Right lung (tissue), 5 donors: ENCODE measurements around the gene HSD11B2. TPM values are rescaled to one million over a fixed set of nuclear protein-coding genes. Genes with fewer than 3 reads are reported as not detected.

ENCODE experiments used
- DNase-seq, 2 donors: peaks; one replicate each; pipeline ENCODE4 v3.0.0-alpha.2; 2013
- polyA plus RNA-seq, 5 donors: library from polyadenylated mRNA; unstranded; fragments of 120-200 nt; gene quantifications; one replicate each; pipeline versions ENCODE4 v1.2.1 to v1.2.3, GENCODE V29; 2013; ENCODE audit warnings: inconsistent platforms in 1 of 5, low replicate concordance in 1 of 5; ENCODE audit not compliant: insufficient read length in 5 of 5, insufficient read depth in 1 of 5

The HSD11B2 gene
- polyA plus RNA-seq, 5 donors, result 31.9 to 86.2 (median 58.9) TPM

GRCh38 chr16:67449336-67449735, 18.4 kb downstream of the HSD11B2 start:
- DNase-seq, result no peak

GRCh38 chr16:67449739-67450138, 18.8 kb downstream of the HSD11B2 start:
- DNase-seq, result no peak

- no peak for DNase-seq
Measured at GRCh38 chr16:67451061-67451703, 20.3 kb downstream of the HSD11B2 start.

- no peak for DNase-seq
Measured at GRCh38 chr16:67451704-67452435, 20.9 kb downstream of the HSD11B2 start.

- DNase-seq, result no peak
Measured at GRCh38 chr16:67454104-67454503, 23.2 kb downstream of the HSD11B2 start.

GRCh38 chr16:67454852-67455251, 23.9 kb downstream of the HSD11B2 start:
- DNase-seq, result no peak

- DNase-seq, result no peak
Measured at GRCh38 chr16:67456391-67457081, 25.6 kb downstream of the HSD11B2 start.

GRCh38 chr16:67457611-67458010, 26.7 kb downstream of the HSD11B2 start:
- DNase-seq, result no peak

GRCh38 chr16:67458121-67458641, 27.3 kb downstream of the HSD11B2 start:
- DNase-seq, result no peak

- no peak for DNase-seq
Measured at GRCh38 chr16:67459066-67459860, 28.3 kb downstream of the HSD11B2 start.

- no peak for DNase-seq
Measured at GRCh38 chr16:67459861-67460150, 28.9 kb downstream of the HSD11B2 start.

GRCh38 chr16:67460168-67460567, 29.2 kb downstream of the HSD11B2 start:
- DNase-seq, result no peak

GRCh38 chr16:67460961-67461360, 30.0 kb downstream of the HSD11B2 start:
- no peak for DNase-seq

- DNase-seq, result no peak
Measured at GRCh38 chr16:67461600-67462278, 30.8 kb downstream of the HSD11B2 start.

GRCh38 chr16:67462279-67462655, 31.3 kb downstream of the HSD11B2 start:
- no peak for DNase-seq

- DNase-seq, result no peak
Measured at GRCh38 chr16:67463059-67463458, 32.1 kb downstream of the HSD11B2 start.

GRCh38 chr16:67463691-67464090, 32.8 kb downstream of the HSD11B2 start:
- DNase-seq, result no peak

GRCh38 chr16:67464565-67464964, 33.6 kb downstream of the HSD11B2 start:
- no peak for DNase-seq

- DNase-seq, result no peak
Measured at GRCh38 chr16:67466581-67466980, 35.7 kb downstream of the HSD11B2 start.

- DNase-seq, result no peak
Measured at GRCh38 chr16:67468731-67469130, 37.8 kb downstream of the HSD11B2 start.

- peak in 1 of 2 donors; percentile 38 for DNase-seq
Measured at GRCh38 chr16:67470359-67470758, 39.4 kb downstream of the HSD11B2 start.
